MCF 10A (cell line): ENCODE results near the gene OR2T2. TPM values are rescaled to one million over a fixed set of nuclear protein-coding genes. Genes with fewer than 3 reads are reported as not detected.
"Not testable (repeated sequence)": the region's sequence is repeated elsewhere in the genome, so short reads cannot be mapped to it uniquely, and the experiment has no call there.

ENCODE experiments used
- Bru-seq: library from RNA; stranded (reverse); fragments of 400-500 nt; gene quantifications from one replicate; lab custom pipeline; 2021; lab: Mats Ljungman, UMichigan
- BruChase-seq, 2 experiments: library from RNA; stranded (reverse); fragments of 400-500 nt; gene quantifications; one replicate each; lab custom pipeline; 2021; lab: Mats Ljungman, UMichigan
- BruUV-seq: library from RNA; stranded (reverse); fragments of 400-500 nt; replicated peaks from 2 replicates; lab custom pipeline; 2021; lab: Mats Ljungman, UMichigan
- CTCF ChIA-PET: fragments of 300-600 bp; sonication (Branson Sonifier 250); formaldehyde crosslinking; extraction: SDS; loops from one replicate; lab custom pipeline; 2021; ENCODE audit warnings: antibody characterized with exemption, inconsistent platforms; lab: Yijun Ruan, JAX
- POLR2A ChIA-PET: fragments of 300-600, 350-650 bp; sonication (Branson Sonifier 250); formaldehyde crosslinking; extraction: SDS; loops from one replicate; lab custom pipeline; 2020; ENCODE audit warnings: antibody characterized with exemption, inconsistent platforms; lab: Yijun Ruan, JAX
- DNase-seq: peaks from one replicate; pipeline ENCODE4 v3.0.0-alpha.2; 2018; ENCODE audit not compliant: unreplicated experiment
- H3K27ac Mint-ChIP-seq: one replicate; pipeline ENCODE4 v1.8.0; 2022; ENCODE audit warnings: mild to moderate bottlenecking, low read depth, mixed read lengths; ENCODE audit not compliant: unreplicated experiment
- H3K27me3 Mint-ChIP-seq: one replicate; pipeline ENCODE4 v1.8.0; 2022; ENCODE audit warnings: mixed read lengths; ENCODE audit not compliant: insufficient read depth, unreplicated experiment
- H3K36me3 Mint-ChIP-seq: one replicate; pipeline ENCODE4 v1.8.0; 2022; ENCODE audit warnings: mild to moderate bottlenecking, moderate library complexity, mixed read lengths; ENCODE audit not compliant: insufficient read depth, unreplicated experiment
- H3K4me1 Mint-ChIP-seq: one replicate; pipeline ENCODE4 v1.8.0; 2022; ENCODE audit warnings: mixed read lengths; ENCODE audit not compliant: insufficient read depth, unreplicated experiment
- H3K4me3 Mint-ChIP-seq: one replicate; pipeline ENCODE4 v1.8.0; 2022; ENCODE audit warnings: mild to moderate bottlenecking, moderate library complexity, mixed read lengths; ENCODE audit not compliant: unreplicated experiment
- H3K9me3 Mint-ChIP-seq: one replicate; pipeline ENCODE4 v1.8.0; 2022; ENCODE audit warnings: mixed read lengths; ENCODE audit not compliant: unreplicated experiment
- CTCF ChIP-seq: fragments of 200-600 bp; IDR thresholded peaks from one replicate; pipeline ENCODE4 v1.8.0; 2022; ENCODE audit warnings: antibody characterized with exemption, mild to moderate bottlenecking; ENCODE audit not compliant: unreplicated experiment
- intact Hi-C: fragments of 100-400 bp; cut with micrococcal nuclease; formaldehyde crosslinking; loops from 2 replicates; pipeline ENCODE4 v1.14.1; 2022
- long read RNA-seq: library from polyadenylated mRNA; stranded (forward); transcript quantifications from one replicate; pipeline ENCODE4 v2.0.0, GENCODE V29; 2022
- total RNA-seq: library from RNA; stranded (reverse); gene quantifications from 2 replicates; pipeline ENCODE4 v1.2.3, GENCODE V29; 2022

OR2T2 gene
- total RNA-seq (not detected in 2 replicates), Bru-seq, nascent RNA (percentile 16 among the genes with signal in this experiment), BruChase-seq, experiment 1, labeled RNA remaining after a 6-hour chase (percentile 11 among the genes with signal in this experiment), BruChase-seq, experiment 2, labeled RNA remaining after a 2-hour chase (percentile 13 among the genes with signal in this experiment)
- long read RNA-seq = 0 reads

GRCh38 chr1:248445399-248445798 lies at the start of gene OR2T2:
Gene OR2T2 (plus strand): TSS chr1:248445637. CDS start chr1:248452798, 7,161 bp downstream.
- BruUV-seq, H3K4me3 Mint-ChIP-seq, intact Hi-C loops, H3K9me3 Mint-ChIP-seq, H3K27ac Mint-ChIP-seq, H3K27me3 Mint-ChIP-seq, H3K36me3 Mint-ChIP-seq, DNase-seq: not testable (repeated sequence)
- POLR2A ChIA-PET = interaction anchor here (0.6 kb wide), 2 partner anchors 19 to 421 kb away, joined by 3 read pairs; no protein-coding TSS in a partner anchor
- peaks cover 17% of the 10 kb centered on the region for H3K4me1 Mint-ChIP-seq
- CTCF ChIA-PET = interaction anchor here (0.6 to 0.7 kb wide), 2 partner anchors 25 to 343 kb away, joined by 3 to 4 read pairs; no protein-coding TSS in a partner anchor

GRCh38 chr1:248402748-248403147 lies 42.7 kb upstream of the OR2T2 start, which contains the start of gene OR2T1:
Gene OR2T1 (plus strand): TSS chr1:248403048. CDS start chr1:248406148, 3,100 bp downstream.
- TF ChIP-seq CTCF = no peak
- no peaks in the 10 kb centered on the region for H3K36me3 Mint-ChIP-seq
- H3K4me1 Mint-ChIP-seq = peaks cover 5% of the 10 kb centered on the region
- POLR2A ChIA-PET = interaction anchor here (0.6 kb wide), 1 partner anchor 38 kb away, joined by 3 read pairs; no protein-coding TSS in a partner anchor
- BruUV-seq = no TSS peak
- no peak within 1 kb of the TSS for H3K27ac Mint-ChIP-seq
- intact Hi-C loops = loop anchor here (5.0 kb wide), 2 partner anchors 160 to 720 kb away; no protein-coding TSS in a partner anchor
- CTCF ChIA-PET = no interaction called here
- DNase-seq = no peak
- H3K9me3 Mint-ChIP-seq = peaks cover 8% of the 10 kb centered on the region
- no peaks in the 10 kb centered on the region for H3K27me3 Mint-ChIP-seq
- no peak within 1 kb of the TSS for H3K4me3 Mint-ChIP-seq

DNA sequence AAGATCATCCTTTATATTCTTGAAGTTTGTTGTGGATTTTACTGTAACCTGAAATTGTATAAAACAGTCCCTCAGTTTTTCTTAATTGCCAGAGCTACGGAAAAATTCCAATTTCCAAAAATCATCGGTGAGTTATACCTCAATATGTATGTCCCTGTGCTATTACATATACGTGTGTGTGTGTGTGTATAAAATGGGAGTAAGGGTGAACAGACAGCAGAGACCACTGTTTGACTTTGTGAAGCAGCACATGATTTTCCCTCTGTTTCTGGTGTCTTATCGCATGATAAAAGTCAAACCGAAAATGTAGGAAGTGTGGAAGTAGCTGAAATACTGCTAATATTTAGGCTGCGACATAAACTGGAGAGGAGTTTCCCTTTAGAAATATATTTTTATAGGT lies 41.4 kb upstream of the OR2T2 start:
- Mint-ChIP-seq H3K4me3 (no peak overlapping the region), H3K4me1 (peaks cover 5% of the 10 kb centered on the region), H3K36me3 (no peaks in the 10 kb centered on the region), H3K27ac (no peak overlapping the region), H3K9me3 (peaks cover 8% of the 10 kb centered on the region), H3K27me3 (no peaks in the 10 kb centered on the region)
- BruUV-seq = no TSS peak
- intact Hi-C loops = loop anchor here (1.0 to 5.0 kb wide), 5 partner anchors 162 to 722 kb away; no protein-coding TSS in a partner anchor
- POLR2A ChIA-PET = interaction anchor here (0.6 to 0.7 kb wide), 2 partner anchors 14 to 41 kb away, joined by 3 read pairs; no protein-coding TSS in a partner anchor
- CTCF ChIA-PET = interaction anchor here (0.6 to 2.2 kb wide), 17 partner anchors 13 to 522 kb away, joined by 3 to 15 read pairs (median 3); partner anchors contain the start of gene ZNF672
- peak; percentile 27 for DNase-seq
- TF ChIP-seq CTCF = no peak

DNA sequence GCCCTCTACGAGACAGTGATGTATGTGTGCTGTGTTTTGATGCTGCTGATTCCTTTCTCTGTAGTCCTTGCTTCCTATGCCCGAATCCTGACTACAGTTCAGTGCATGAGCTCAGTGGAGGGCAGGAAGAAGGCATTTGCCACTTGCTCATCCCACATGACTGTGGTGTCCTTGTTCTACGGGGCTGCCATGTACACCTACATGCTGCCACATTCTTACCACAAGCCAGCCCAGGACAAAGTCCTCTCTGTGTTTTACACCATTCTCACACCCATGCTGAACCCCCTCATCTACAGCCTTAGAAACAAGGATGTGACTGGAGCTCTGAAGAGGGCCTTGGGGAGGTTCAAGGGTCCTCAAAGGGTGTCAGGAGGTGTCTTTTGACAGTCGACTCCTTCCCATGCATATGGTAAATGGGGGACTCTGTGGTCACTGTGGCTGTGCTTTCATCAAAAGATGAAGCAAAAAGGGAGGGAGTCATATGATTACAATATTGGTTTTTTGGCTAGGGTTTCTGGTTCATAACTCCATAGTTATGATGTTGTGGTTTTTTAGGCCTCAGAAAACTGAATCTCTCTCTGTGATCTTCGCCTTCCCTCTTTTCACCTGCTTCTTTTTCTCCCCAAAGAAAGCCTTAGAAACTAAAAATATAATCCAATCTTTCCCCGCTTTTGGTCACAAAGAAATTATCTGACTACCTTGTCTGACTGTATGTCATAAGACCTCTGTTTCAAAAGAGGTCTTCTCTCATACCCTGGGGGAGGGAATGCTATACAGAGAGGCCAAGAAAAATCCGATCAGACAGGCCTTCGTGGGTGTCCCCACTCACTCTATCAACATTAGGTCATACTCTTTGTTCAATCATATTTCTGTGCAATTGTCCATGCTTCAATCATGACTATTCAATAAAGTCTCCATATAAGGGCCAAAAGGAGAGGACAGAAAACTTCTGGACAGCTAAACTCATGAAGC lies 38.4 kb upstream of the OR2T2 start:
- TF ChIP-seq CTCF = no peak
- DNase-seq = no peak
- intact Hi-C loops = no loop called here
- ChIA-PET CTCF (interaction anchor here (0.6 to 1.6 kb wide), 7 partner anchors 163 to 728 kb away, joined by 3 to 7 read pairs (median 4); partner anchors contain the start of gene OR13G1), POLR2A (no interaction called here)
- H3K36me3 Mint-ChIP-seq = no peaks in the 10 kb centered on the region
- no peaks in the 10 kb centered on the region for H3K4me1 Mint-ChIP-seq
- no TSS peak for BruUV-seq
- no peak overlapping the region for H3K27ac Mint-ChIP-seq
- H3K4me3 Mint-ChIP-seq = no peak overlapping the region
- H3K9me3 Mint-ChIP-seq = peaks cover 18% of the 10 kb centered on the region
- H3K27me3 Mint-ChIP-seq = no peaks in the 10 kb centered on the region
